Left lung (tissue), 10 donors: ENCODE data around the gene THSD8. TPM values are rescaled to one million over a fixed set of nuclear protein-coding genes. Genes with fewer than 3 reads are reported as not detected.

ENCODE experiments used
- ATAC-seq: fragments of 200-7000 bp; cut with Tn5 transposase; one replicate; pipeline ENCODE4 v1.9.1; 2020; ENCODE audit warnings: moderate library complexity
- DNase-seq, 4 donors: peaks; one replicate each; pipeline ENCODE4 v3.0.0-alpha.2; 2013 to 2020
- H3K27ac ChIP-seq, 2 donors: fragments of 200-600 bp; sonication (generic) in 1 of 2; one replicate each; pipeline versions ENCODE4 v1.5.0 to v1.8.0; 2020 to 2021
- H3K27me3 ChIP-seq, 2 donors: fragments of 200-600 bp; sonication (generic) in 1 of 2; one replicate each; pipeline versions ENCODE4 v1.5.0 to v1.8.0; 2020 to 2021
- H3K36me3 ChIP-seq, 2 donors: fragments of 200-600 bp; sonication (generic) in 1 of 2; one replicate each; pipeline versions ENCODE4 v1.5.0 to v1.8.0; 2020 to 2021
- H3K4me1 ChIP-seq, 2 donors: fragments of 200-600 bp; one replicate each; pipeline ENCODE4 v1.8.0; 2021
- H3K4me3 ChIP-seq, 2 donors: fragments of 200-600 bp; sonication (generic) in 1 of 2; one replicate each; pipeline versions ENCODE4 v1.5.0 to v1.8.0; 2020 to 2021; ENCODE audit warnings: mild to moderate bottlenecking in 1 of 2
- H3K9me3 ChIP-seq, 2 donors: fragments of 200-600 bp; sonication (generic) in 1 of 2; one replicate each; pipeline versions ENCODE4 v1.5.0 to v1.8.0; 2020 to 2021
- intact Hi-C, 2 donors: fragments of 100-400 bp; cut with DNase I; formaldehyde crosslinking; loops; one replicate each; pipeline versions ENCODE4 v1.11.2 to v1.14.2; 2022
- polyA plus RNA-seq, 6 donors: library from polyadenylated mRNA; unstranded; fragments of 120-200 nt; gene quantifications; one replicate each; pipeline ENCODE4 v1.2.1, GENCODE V29; 2013; ENCODE audit not compliant: insufficient read length in 6 of 6
- total RNA-seq, 2 donors: library from RNA; stranded (reverse); fragmentation: NEBNext Ultra II Directional; extraction: Animal tissue kit (Norgen Biotek cat#: 25700); gene quantifications; one replicate each; pipeline ENCODE4 v1.2.1, GENCODE V29; 2021
- TF ChIP-seq, protein P1 (sequence below), 2 donors: fragments of 200-600 bp; sonication (generic) in 1 of 2; IDR thresholded peaks; one replicate each; pipeline versions ENCODE4 v1.5.0 to v1.8.0; 2021; ENCODE audit warnings: antibody characterized with exemption in 2 of 2
- donor health status: DM: no; HTN: yes; CAD: no.
- donor health status: DM: no; HTN: no; CAD: no.

The THSD8 gene
- total and polyA plus RNA-seq, 8 donors: 2.2 to 11.6 (median 6.2) TPM

DNA sequence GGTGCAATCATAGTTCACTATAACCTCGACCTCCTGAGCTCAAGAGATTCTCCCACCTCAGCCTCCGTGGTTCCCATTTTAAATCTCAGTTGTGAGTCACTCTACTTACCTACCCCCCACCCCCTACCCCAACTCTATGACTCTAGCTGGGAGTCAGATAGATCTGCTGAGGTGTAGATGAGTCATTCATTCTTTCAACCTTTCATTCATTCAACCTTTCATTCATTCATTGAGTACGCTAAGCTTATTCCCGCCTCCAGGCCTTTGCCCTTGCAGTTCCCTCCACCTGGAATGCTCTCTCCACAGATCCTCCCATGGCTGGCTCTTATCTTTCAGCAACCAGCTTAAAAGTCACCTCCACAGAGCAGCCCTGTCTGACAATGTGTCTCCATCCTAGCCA lies 35.4 kb downstream of the THSD8 start:
- intact Hi-C loops: no loop called here
- no peak overlapping the region for H3K4me3 ChIP-seq
- H3K36me3 ChIP-seq: no peaks in the 10 kb centered on the region
- TF ChIP-seq, protein P1, sequence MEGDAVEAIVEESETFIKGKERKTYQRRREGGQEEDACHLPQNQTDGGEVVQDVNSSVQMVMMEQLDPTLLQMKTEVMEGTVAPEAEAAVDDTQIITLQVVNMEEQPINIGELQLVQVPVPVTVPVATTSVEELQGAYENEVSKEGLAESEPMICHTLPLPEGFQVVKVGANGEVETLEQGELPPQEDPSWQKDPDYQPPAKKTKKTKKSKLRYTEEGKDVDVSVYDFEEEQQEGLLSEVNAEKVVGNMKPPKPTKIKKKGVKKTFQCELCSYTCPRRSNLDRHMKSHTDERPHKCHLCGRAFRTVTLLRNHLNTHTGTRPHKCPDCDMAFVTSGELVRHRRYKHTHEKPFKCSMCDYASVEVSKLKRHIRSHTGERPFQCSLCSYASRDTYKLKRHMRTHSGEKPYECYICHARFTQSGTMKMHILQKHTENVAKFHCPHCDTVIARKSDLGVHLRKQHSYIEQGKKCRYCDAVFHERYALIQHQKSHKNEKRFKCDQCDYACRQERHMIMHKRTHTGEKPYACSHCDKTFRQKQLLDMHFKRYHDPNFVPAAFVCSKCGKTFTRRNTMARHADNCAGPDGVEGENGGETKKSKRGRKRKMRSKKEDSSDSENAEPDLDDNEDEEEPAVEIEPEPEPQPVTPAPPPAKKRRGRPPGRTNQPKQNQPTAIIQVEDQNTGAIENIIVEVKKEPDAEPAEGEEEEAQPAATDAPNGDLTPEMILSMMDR (IDR thresholded peaks at IDR 0.05): no peak
- DNase-seq (no peak), ATAC-seq (no peak)
- no peaks in the 10 kb centered on the region for H3K9me3 ChIP-seq
- H3K27me3 ChIP-seq: peaks cover 91 to 100% of the 10 kb centered on the region in 2 donors
- H3K4me1 ChIP-seq: peaks cover 4 to 36% of the 10 kb centered on the region in 2 donors
- H3K27ac ChIP-seq: no peak overlapping the region

DNA sequence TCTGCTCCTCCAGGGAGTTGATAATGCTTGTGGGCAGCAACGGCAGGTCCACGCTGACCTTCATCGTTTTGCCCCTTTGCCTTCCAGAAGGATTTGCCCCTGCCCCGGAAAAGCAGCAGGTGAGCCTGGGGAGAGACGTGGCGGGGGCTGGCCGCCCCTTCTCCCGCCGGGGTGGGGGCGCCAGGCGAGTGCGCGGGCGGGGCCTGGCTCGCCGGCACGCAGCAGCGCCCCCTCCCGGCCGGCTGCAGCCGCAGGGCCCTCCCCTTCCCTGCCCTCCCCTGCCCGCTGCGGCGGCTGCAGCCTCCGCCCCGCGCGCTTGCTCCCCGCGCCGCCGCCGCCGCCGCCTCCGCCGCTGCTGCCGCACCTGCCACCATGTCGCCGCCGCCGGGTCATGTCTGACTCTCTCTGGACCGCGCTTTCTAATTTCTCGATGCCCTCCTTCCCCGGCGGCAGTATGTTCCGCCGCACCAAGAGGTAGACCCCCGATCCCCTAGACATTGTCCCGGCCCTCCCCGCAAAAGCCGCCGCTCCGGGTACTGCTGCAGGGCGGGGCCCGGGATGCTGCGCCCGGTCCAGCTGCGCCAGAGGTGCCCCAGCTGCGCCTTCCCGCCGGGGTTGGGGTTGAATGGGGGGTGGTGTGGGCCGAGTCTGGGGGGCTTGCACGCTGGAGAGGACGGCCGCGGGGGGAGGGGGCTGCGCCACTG lies 36.5 kb downstream of the THSD8 start, which contains the start of gene MAST1:
Gene MAST1, plus strand, starts transcription at position 334 of the 704 bp plus-strand sequence. Its CDS starts 58 bp downstream, at position 392.
- Histone ChIP-seq H3K36me3 (no peaks in the 10 kb centered on the region), H3K4me1 (peaks cover 4 to 26% of the 10 kb centered on the region in 2 donors), H3K27ac (no peak within 1 kb of the TSS), H3K4me3 (no peak within 1 kb of the TSS), H3K27me3 (peaks cover 80 to 100% of the 10 kb centered on the region in 2 donors), H3K9me3 (no peaks in the 10 kb centered on the region)
- intact Hi-C loops: no loop called here
- TF ChIP-seq, protein P1 (IDR thresholded peaks at IDR 0.05): peak; percentile 35 to 51
- ATAC-seq (peak; percentile 76), DNase-seq (peak in 1 of 4 donors; percentile 81)

- H3K4me3 ChIP-seq: no peak overlapping the region
These were observed 37.3 kb downstream of the THSD8 start for GRCh38 chr19:12838886-12839756.

GRCh38 chr19:12840091-12841079 lies 38.5 kb downstream of the THSD8 start:
- intact Hi-C loops: no loop called here
- Histone ChIP-seq H3K9me3 (no peaks in the 10 kb centered on the region), H3K27me3 (peaks cover 62 to 100% of the 10 kb centered on the region in 2 donors), H3K4me3 (peak overlapping the region in 1 of 2 donors; percentile 4), H3K27ac (no peak overlapping the region), H3K4me1 (peaks cover 0 to 12% of the 10 kb centered on the region in 2 donors), H3K36me3 (no peaks in the 10 kb centered on the region)
- TF ChIP-seq, protein P1 (IDR thresholded peaks at IDR 0.05): no peak
- peak; percentile 81 for ATAC-seq
- DNase-seq: peak in 2 of 4 donors; percentile 69 to 86

More at GRCh38 chr19:12838886-12839756, 37.3 kb downstream of the THSD8 start:
- no peaks in the 10 kb centered on the region for H3K9me3 ChIP-seq
- no peaks in the 10 kb centered on the region for H3K36me3 ChIP-seq
- peaks cover 4 to 19% of the 10 kb centered on the region in 2 donors for H3K4me1 ChIP-seq
- no peak for DNase-seq
- H3K27me3 ChIP-seq: peaks cover 74 to 100% of the 10 kb centered on the region in 2 donors
- intact Hi-C loops: no loop called here
- TF ChIP-seq, protein P1 (IDR thresholded peaks at IDR 0.05): no peak
- H3K27ac ChIP-seq: no peak overlapping the region
- no peak for ATAC-seq
